GM23338 (cell line): ENCODE measurements around the gene TSPAN12. TPM values are rescaled to one million over a fixed set of nuclear protein-coding genes. Genes with fewer than 3 reads are reported as not detected.
A peak's percentile ranks its signal among the peaks of the same experiment; 100 is the strongest.
"Not testable (repeated sequence)": the region's sequence is repeated elsewhere in the genome, so short reads cannot be mapped to it uniquely, and the experiment has no call there.

ENCODE experiments used
- ATAC-seq: fragments of 200-7000 bp; cut with Tn5 transposase; 3 replicates; pipeline ENCODE4 v1.9.1; 2020
- DNase-seq: peaks from one replicate; pipeline ENCODE4 v3.0.0-alpha.2; 2015; ENCODE audit warnings: low spot score
- H2AFZ ChIP-seq: fragments of 200-600 bp; sonication (generic); 2 replicates; pipeline ENCODE4 v1.8.0; 2016; ENCODE audit warnings: antibody characterized with exemption, mild to moderate bottlenecking, moderate library complexity
- H3F3A ChIP-seq: fragments of 200-600 bp; sonication (generic); replicated peaks from 2 replicates; pipeline ENCODE4 v1.8.0; 2017; ENCODE audit warnings: antibody characterized with exemption, mixed run types, low read depth
- H3K27ac ChIP-seq: fragments of 200-600 bp; sonication (generic); 2 replicates; pipeline ENCODE4 v1.6.1; 2016; ENCODE audit warnings: low read depth
- H3K27me3 ChIP-seq: fragments of 200-600 bp; sonication (generic); 2 replicates; pipeline ENCODE4 v1.8.0; 2016; ENCODE audit warnings: mild to moderate bottlenecking, mixed run types, moderate library complexity; ENCODE audit not compliant: insufficient read depth
- H3K36me3 ChIP-seq: fragments of 200-600 bp; sonication (generic); 2 replicates; pipeline ENCODE4 v1.8.0; 2016; ENCODE audit warnings: mild to moderate bottlenecking; ENCODE audit not compliant: insufficient read depth
- H3K4me1 ChIP-seq: fragments of 200-600 bp; sonication (generic); 2 replicates; pipeline ENCODE4 v1.8.0; 2016; ENCODE audit warnings: mild to moderate bottlenecking, moderate library complexity; ENCODE audit not compliant: insufficient read depth
- H3K4me2 ChIP-seq: fragments of 200-600 bp; sonication (generic); 2 replicates; pipeline ENCODE4 v1.7.1; 2017; ENCODE audit warnings: mixed run types
- H3K4me3 ChIP-seq: fragments of 200-600 bp; sonication (generic); 2 replicates; pipeline ENCODE4 v1.6.1; 2016; ENCODE audit warnings: mixed run types
- H3K79me2 ChIP-seq: fragments of 200-600 bp; sonication (generic); replicated peaks from 2 replicates; pipeline ENCODE4 v1.8.0; 2017; ENCODE audit warnings: mild to moderate bottlenecking; ENCODE audit not compliant: insufficient read depth
- H3K9me2 ChIP-seq: fragments of 200-600 bp; sonication (generic); 2 replicates; pipeline ENCODE4 v1.8.0; 2017; ENCODE audit not compliant: insufficient read depth
- H4K20me1 ChIP-seq: fragments of 200-600 bp; sonication (generic); replicated peaks from 2 replicates; pipeline ENCODE4 v1.8.0; 2017; ENCODE audit warnings: mild to moderate bottlenecking; ENCODE audit not compliant: insufficient read depth
- H3K27ac Mint-ChIP-seq: 2 replicates; pipeline ENCODE4 v1.8.0; 2020; ENCODE audit warnings: inconsistent platforms, mild to moderate bottlenecking, moderate library complexity, mixed read lengths
- H3K27me3 Mint-ChIP-seq: 3 replicates; pipeline ENCODE4 v1.8.0; 2022; ENCODE audit warnings: low read depth, mild to moderate bottlenecking, moderate library complexity, mixed read lengths, inconsistent platforms; ENCODE audit not compliant: insufficient read depth, poor library complexity
- H3K36me3 Mint-ChIP-seq: 3 replicates; pipeline ENCODE4 v1.8.0; 2021; ENCODE audit warnings: low read depth, mild to moderate bottlenecking, inconsistent platforms, moderate library complexity, mixed read lengths
- H3K4me1 Mint-ChIP-seq: 3 replicates; pipeline ENCODE4 v1.8.0; 2020; ENCODE audit warnings: mild to moderate bottlenecking, inconsistent platforms, mixed read lengths
- H3K4me3 Mint-ChIP-seq: 3 replicates; pipeline ENCODE4 v1.8.0; 2021; ENCODE audit warnings: moderate library complexity, mild to moderate bottlenecking, inconsistent platforms, mixed read lengths
- H3K9me3 Mint-ChIP-seq: 3 replicates; pipeline ENCODE4 v1.8.0; 2020; ENCODE audit warnings: moderate library complexity, mild to moderate bottlenecking, inconsistent platforms, mixed read lengths
- CREB1 ChIP-seq: fragments of 250-450 bp; sonication (Bioruptor Pico); IDR thresholded peaks from 2 replicates; pipeline ENCODE4 v1.5.0; 2020; ENCODE audit warnings: low read depth, mild to moderate bottlenecking, moderate library complexity
- EZH2 ChIP-seq: fragments of 200-600 bp; sonication (generic); IDR thresholded peaks from one replicate; pipeline ENCODE4 v1.8.0; 2017; ENCODE audit warnings: antibody characterized with exemption, mild to moderate bottlenecking, low read depth; ENCODE audit not compliant: unreplicated experiment
- JUNB ChIP-seq: IDR thresholded peaks from one replicate; pipeline ENCODE4 v1.6.1; 2016; ENCODE audit warnings: antibody characterized with exemption; ENCODE audit not compliant: unreplicated experiment
- NANOG ChIP-seq: IDR thresholded peaks from 2 replicates; pipeline ENCODE4 v1.6.1; 2016; ENCODE audit warnings: antibody characterized with exemption, borderline replicate concordance
- STAT1 ChIP-seq: IDR thresholded peaks from one replicate; pipeline ENCODE4 v1.6.1; 2016; ENCODE audit warnings: antibody characterized with exemption; ENCODE audit not compliant: unreplicated experiment
- ZNF114 ChIP-seq: fragments of 250-450 bp; sonication (Bioruptor Pico); IDR thresholded peaks from 2 replicates; pipeline ENCODE4 v1.5.0; 2020; ENCODE audit warnings: mild to moderate bottlenecking, moderate library complexity
- polyA plus RNA-seq: library from polyadenylated mRNA; unstranded; fragments of >200 nt; fragmentation: Nextera tagmentation; extraction: Ambion mirVana; gene quantifications from 2 replicates; pipeline ENCODE4 v1.2.1, GENCODE V29; 2016
- total RNA-seq: library from RNA; depleted of rRNA; stranded (reverse); fragments of >200 nt; shearing (Covaris generic); gene quantifications from 2 replicates; pipeline ENCODE4 v1.2.3, GENCODE V29; 2014
- TF ChIP-seq, protein P1 (sequence below), 2 experiments: fragments of 200-600 bp in 1 of 2; sonication (generic) in 1 of 2; conservative IDR thresholded peaks; 2 replicates each; pipeline versions ENCODE4 v1.5.1 to v1.6.1; 2016 to 2017; ENCODE audit warnings: antibody characterized with exemption in 2 of 2, low read depth in 2 of 2, mild to moderate bottlenecking in 2 of 2, moderate library complexity in 1 of 2

Gene TSPAN12
- total and polyA plus RNA-seq, 2 experiments from 2014 or later: 9.7 to 11.7 TPM

GRCh38 chr7:120898715-120899499, 41.0 kb upstream of the TSPAN12 start (continued):
- TF ChIP-seq, protein P1, sequence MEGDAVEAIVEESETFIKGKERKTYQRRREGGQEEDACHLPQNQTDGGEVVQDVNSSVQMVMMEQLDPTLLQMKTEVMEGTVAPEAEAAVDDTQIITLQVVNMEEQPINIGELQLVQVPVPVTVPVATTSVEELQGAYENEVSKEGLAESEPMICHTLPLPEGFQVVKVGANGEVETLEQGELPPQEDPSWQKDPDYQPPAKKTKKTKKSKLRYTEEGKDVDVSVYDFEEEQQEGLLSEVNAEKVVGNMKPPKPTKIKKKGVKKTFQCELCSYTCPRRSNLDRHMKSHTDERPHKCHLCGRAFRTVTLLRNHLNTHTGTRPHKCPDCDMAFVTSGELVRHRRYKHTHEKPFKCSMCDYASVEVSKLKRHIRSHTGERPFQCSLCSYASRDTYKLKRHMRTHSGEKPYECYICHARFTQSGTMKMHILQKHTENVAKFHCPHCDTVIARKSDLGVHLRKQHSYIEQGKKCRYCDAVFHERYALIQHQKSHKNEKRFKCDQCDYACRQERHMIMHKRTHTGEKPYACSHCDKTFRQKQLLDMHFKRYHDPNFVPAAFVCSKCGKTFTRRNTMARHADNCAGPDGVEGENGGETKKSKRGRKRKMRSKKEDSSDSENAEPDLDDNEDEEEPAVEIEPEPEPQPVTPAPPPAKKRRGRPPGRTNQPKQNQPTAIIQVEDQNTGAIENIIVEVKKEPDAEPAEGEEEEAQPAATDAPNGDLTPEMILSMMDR (conservative IDR thresholded peaks at IDR 0.05; ENCODE audit: low read depth in 2 of 2): no peak
- TF ChIP-seq NANOG: no peak

DNA sequence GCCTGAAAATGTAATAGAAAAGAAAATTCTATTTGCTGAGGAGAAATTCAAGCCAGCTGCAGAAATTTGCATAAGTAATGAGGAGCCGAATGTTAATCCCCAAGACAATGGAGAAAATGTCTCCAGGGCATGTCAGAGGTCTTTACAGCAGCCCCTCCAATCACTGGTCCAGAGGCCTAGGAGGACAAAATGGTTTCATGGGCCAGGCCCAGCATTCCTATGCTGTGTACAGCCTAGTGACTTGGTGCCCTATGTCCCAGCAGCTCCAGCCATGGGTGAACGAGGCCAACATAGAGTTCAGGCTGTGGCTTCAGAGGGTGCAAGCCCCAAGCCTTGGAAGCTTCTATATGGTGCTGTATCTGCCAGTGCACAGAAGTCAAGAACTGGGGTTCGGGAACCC, 37.3 kb upstream of the TSPAN12 start:
- H3K4me1 ChIP-seq, H3K27ac Mint-ChIP-seq, H3K4me2 ChIP-seq, H4K20me1 ChIP-seq, H3K27me3 Mint-ChIP-seq, H3K79me2 ChIP-seq, H3F3A ChIP-seq, H3K27ac ChIP-seq, DNase-seq, H3K4me3 Mint-ChIP-seq, ATAC-seq, H3K4me1 Mint-ChIP-seq, H3K9me2 ChIP-seq, H3K27me3 ChIP-seq, H3K4me3 ChIP-seq, H2AFZ ChIP-seq: not testable (repeated sequence)
- Mint-ChIP-seq H3K9me3 (peaks cover 68% of the 10 kb centered on the region), H3K36me3 (peaks cover 54% of the 10 kb centered on the region)
- H3K36me3 ChIP-seq: peaks cover 25% of the 10 kb centered on the region; the same call in 1 of the 2 replicates

DNA sequence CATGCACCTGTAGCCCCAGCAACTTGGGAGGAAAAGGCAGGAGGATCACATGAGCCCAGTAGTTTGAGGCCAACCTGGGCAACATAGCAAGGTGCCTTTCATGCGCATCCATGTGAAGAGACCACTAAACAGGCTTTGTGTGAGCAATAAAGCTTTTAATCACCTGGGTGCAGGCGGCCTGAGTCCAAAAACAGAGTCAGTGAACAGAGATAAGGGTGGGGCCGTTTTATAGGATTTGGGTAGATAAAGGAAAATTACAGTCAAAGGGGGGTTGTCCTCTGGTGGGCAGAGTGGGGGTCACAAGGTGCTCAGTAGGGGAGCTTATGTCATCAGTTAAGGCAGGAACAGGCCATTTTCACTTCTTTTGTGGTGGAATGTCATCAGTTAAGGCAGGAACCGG, 27.7 kb upstream of the TSPAN12 start:
- not testable (repeated sequence) for H4K20me1 ChIP-seq, H3K4me1 ChIP-seq, H3F3A ChIP-seq, H3K27ac Mint-ChIP-seq, ATAC-seq, H3K79me2 ChIP-seq, H3K4me1 Mint-ChIP-seq, H3K4me2 ChIP-seq, H3K27ac ChIP-seq, H3K36me3 ChIP-seq, H2AFZ ChIP-seq, H3K9me2 ChIP-seq, DNase-seq, H3K4me3 ChIP-seq, H3K27me3 ChIP-seq, H3K4me3 Mint-ChIP-seq
- Mint-ChIP-seq H3K36me3 (peaks cover 21% of the 10 kb centered on the region), H3K9me3 (peaks cover 22% of the 10 kb centered on the region; the same call in 2 of the 3 replicates), H3K27me3 (peaks cover 11% of the 10 kb centered on the region)

GRCh38 chr7:120877701-120878100, 19.8 kb upstream of the TSPAN12 start:
- peaks cover 2% of the 10 kb centered on the region for H3K27me3 Mint-ChIP-seq
- Histone ChIP-seq H3F3A (no peaks in the 10 kb centered on the region), H2AFZ (peak overlapping the region; percentile 3; the same call in 1 of the 2 replicates), H4K20me1 (no peaks in the 10 kb centered on the region), H3K27ac (no peak overlapping the region), H3K9me2 (no peaks in the 10 kb centered on the region; the same call in 1 of the 2 replicates), H3K4me2 (no peak overlapping the region), H3K27me3 (no peaks in the 10 kb centered on the region), H3K36me3 (no peaks in the 10 kb centered on the region), H3K4me1 (peaks cover 13% of the 10 kb centered on the region), H3K79me2 (no peaks in the 10 kb centered on the region), H3K4me3 (no peak overlapping the region)
- peaks cover 19% of the 10 kb centered on the region for H3K4me1 Mint-ChIP-seq
- no peaks in the 10 kb centered on the region for H3K9me3 Mint-ChIP-seq
- no peak overlapping the region for H3K27ac Mint-ChIP-seq
- TF ChIP-seq STAT1: no peak
- no peak for TF ChIP-seq EZH2
- TF ChIP-seq ZNF114: no peak
- TF ChIP-seq CREB1 (CRISPR knock-in tag): no peak
- no peak for TF ChIP-seq JUNB
- DNase-seq (no peak), ATAC-seq (no peak)
- H3K36me3 Mint-ChIP-seq: no peaks in the 10 kb centered on the region
- H3K4me3 Mint-ChIP-seq: no peak overlapping the region
